ENCODE data around the gene PSME2.

PSME2 gene

DNA sequence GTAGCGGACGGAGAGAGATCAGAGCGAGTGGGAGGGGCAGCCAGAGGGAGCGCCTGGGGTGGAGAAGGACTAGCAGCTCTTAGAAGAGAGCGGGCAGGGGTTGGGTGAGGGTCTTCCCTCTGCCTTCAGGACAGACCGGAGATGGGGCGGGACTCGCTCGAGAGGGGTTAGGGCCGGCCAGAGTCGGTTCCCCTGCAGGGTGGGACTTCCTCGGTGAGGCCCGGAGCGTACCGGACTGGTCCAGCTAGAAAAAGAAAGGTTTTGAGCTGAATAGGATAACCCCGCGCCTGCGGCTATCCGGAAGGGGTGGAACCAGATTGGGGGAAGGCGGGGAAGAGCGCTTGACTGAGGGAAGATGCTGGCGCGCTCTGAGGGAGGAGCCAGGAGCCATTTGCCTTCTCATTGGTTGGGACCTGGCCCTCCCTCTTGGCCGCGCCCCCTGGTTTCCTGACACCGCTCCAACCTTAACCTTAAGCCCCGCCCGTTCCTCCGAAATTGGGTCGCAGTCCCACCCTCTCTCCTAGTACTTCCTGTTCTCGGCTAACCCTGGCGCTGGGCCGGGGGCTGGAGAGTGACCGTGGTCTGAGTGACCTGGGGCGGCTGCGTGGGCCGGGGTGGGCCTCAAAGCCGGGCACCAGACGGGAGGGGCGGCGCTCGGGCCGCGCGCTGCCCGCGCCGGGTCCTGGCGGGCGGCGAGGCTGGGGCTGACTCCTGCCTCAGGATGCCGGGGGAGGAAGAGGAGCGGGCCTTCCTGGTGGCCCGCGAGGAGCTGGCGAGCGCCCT, 759 bp upstream of the PSME2 start, which contains the start of gene RNF31 (continued):
- TF ChIP-seq ZNF645 (tag by site-specific recombination; IDR thresholded peaks at IDR 0.05): no peak
- no peak for TF ChIP-seq ZNF416 (tag by site-specific recombination; IDR thresholded peaks at IDR 0.05)
- TF ChIP-seq ZNF426 (tag by site-specific recombination; IDR thresholded peaks at IDR 0.05): no peak
- TF ChIP-seq PATZ1 (tag by site-specific recombination; IDR thresholded peaks at IDR 0.05): 0 out of 2 replicates have a peak, but pooled peaks have one; percentile 9
- TF ChIP-seq, protein P1, sequence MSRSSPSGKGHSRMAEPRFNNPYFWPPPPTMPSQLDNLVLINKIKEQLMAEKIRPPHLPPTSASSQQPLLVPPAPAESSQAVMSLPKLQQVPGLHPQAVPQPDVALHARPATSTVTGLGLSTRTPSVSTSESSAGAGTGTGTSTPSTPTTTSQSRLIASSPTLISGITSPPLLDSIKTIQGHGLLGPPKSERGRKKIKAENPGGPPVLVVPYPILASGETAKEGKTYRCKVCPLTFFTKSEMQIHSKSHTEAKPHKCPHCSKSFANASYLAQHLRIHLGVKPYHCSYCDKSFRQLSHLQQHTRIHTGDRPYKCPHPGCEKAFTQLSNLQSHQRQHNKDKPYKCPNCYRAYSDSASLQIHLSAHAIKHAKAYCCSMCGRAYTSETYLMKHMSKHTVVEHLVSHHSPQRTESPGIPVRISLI (tag by site-specific recombination; IDR thresholded peaks at IDR 0.05): no peak
- no peak for TF ChIP-seq ZNF398 (tag by site-specific recombination; IDR thresholded peaks at IDR 0.05)
- no peak for TF ChIP-seq ZNF704 (tag by site-specific recombination; IDR thresholded peaks at IDR 0.05)
- TF ChIP-seq ZNF48 (tag by site-specific recombination; IDR thresholded peaks at IDR 0.05): no peak
- no peak for TF ChIP-seq ZNF560 (tag by site-specific recombination; IDR thresholded peaks at IDR 0.05; ENCODE audit: borderline replicate concordance)
- TF ChIP-seq ZNF658 (tag by site-specific recombination; IDR thresholded peaks at IDR 0.05): no peak
- no peak for TF ChIP-seq GFI1B (tag by site-specific recombination; IDR thresholded peaks at IDR 0.05)
- TF ChIP-seq ZBTB48 (tag by site-specific recombination; IDR thresholded peaks at IDR 0.05): no peak
- TF ChIP-seq ZNF510 (tag by site-specific recombination; IDR thresholded peaks at IDR 0.05; ENCODE audit: insufficient replicate concordance): no peak
- TF ChIP-seq ZNF350 (tag by site-specific recombination; IDR thresholded peaks at IDR 0.05): no peak
- TF ChIP-seq, protein P2, sequence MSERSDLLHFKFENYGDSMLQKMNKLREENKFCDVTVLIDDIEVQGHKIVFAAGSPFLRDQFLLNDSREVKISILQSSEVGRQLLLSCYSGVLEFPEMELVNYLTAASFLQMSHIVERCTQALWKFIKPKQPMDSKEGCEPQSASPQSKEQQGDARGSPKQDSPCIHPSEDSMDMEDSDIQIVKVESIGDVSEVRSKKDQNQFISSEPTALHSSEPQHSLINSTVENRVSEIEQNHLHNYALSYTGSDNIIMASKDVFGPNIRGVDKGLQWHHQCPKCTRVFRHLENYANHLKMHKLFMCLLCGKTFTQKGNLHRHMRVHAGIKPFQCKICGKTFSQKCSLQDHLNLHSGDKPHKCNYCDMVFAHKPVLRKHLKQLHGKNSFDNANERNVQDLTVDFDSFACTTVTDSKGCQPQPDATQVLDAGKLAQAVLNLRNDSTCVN (tag by site-specific recombination; optimal IDR thresholded peaks at IDR 0.05): peak; percentile 28
